ENCODE results near the gene MAN2A2. TPM values are rescaled to one million over a fixed set of nuclear protein-coding genes. Genes with fewer than 3 reads are reported as not detected.
"Not testable (repeated sequence)": the region's sequence is repeated elsewhere in the genome, so short reads cannot be mapped to it uniquely, and the experiment has no call there.

MAN2A2 gene
- total and polyA plus RNA-seq, 9 of the 15 experiments (the other 6 are each of a cell fraction or from before 2014, with no cell fraction given): 7.3 to 151 (median 43.4) TPM

DNA sequence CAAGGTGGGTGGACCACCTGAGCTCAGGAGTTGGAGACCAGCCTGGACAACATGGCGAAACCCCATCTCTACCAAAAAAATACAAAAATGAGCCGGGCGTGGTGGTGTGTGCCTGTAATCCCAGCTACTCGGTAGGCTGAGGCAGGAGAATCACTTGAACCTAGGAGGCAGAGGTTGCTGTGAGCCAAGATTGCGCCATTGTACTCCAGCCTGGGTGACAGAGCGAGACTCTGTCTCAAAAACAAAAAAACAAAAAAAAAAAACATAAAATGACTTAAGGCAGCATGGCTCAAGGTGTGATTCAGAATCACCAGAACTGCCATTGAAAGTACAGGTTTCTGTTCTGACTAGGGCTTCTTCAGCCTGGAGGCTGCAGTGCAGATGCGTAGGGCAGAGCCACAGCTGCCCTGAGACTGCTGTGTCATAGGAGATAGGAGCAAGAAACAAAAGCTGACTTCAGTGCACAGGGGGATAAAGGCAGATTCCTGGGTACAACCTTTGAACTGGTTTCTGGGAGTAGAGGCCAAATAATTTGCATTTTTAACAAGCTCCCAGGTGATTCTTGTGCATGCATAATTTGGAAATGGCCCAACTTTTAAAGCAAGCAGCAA lies 19.7 kb downstream of the MAN2A2 start:
- 43% methylated on average over 7 of the region's 7 CpGs for WGBS (ENCODE audit: insufficient coverage, low coverage, missing lambda C conversion rate)
- Histone ChIP-seq H3K4me1 (replicated peaks in 1 of 2; ENCODE audit: control insufficient read depth in 2 of 2, insufficient read depth in 2 of 2, low read length in 2 of 2) (peaks cover 11 to 18% of the 10 kb centered on the region in 2 experiments; a peak in 4 of 5 replicates), H3K27ac (ENCODE audit: extremely low read depth, low read depth, low read length) (peak overlapping the region; percentile 17; the same call in 1 of the 3 replicates), H3K36me3 (ENCODE audit: control insufficient read depth, insufficient read depth, low read length) (peaks cover 54% of the 10 kb centered on the region)
- peak; percentile 91 for ATAC-seq
- H2AFZ ChIP-seq (ENCODE audit: low read depth, low read length); BruUV-seq (replicated peaks); H3K9me1 ChIP-seq (ENCODE audit: control insufficient read depth, insufficient read depth, low read length); H3K4me3 ChIP-seq; CTCF ChIA-PET (ENCODE audit: low intra/inter-chr PET ratio); H3K4me2 ChIP-seq (ENCODE audit: insufficient read depth, low read length); H3K79me2 ChIP-seq (ENCODE audit: control insufficient read depth, insufficient read depth, low read length); H4K20me1 ChIP-seq (replicated peaks; ENCODE audit: control insufficient read depth, insufficient read depth, low read length); in situ Hi-C loops (cut with MboI); H3K27me3 ChIP-seq (ENCODE audit: control insufficient read depth in 2 of 2, insufficient read depth in 2 of 2, low read length in 2 of 2); H3K9ac ChIP-seq (ENCODE audit: insufficient read depth in 1 of 2, low read depth in 2 of 2, low read length in 2 of 2); intact Hi-C loops (cut with micrococcal nuclease); H3K9me3 ChIP-seq (replicated peaks; ENCODE audit: control insufficient read depth, insufficient read depth, low read depth, low read length); TF ChIP-seq NR2C2 (CRISPR knock-in tag; IDR thresholded peaks at IDR 0.05): not testable (repeated sequence)
- peak; percentile 92 for FAIRE-seq
- peak in 3 of 4 experiments; percentile 39 to 80 (median 79) for DNase-seq (ENCODE audit: extremely low read depth in 1 of 4, low spot score in 3 of 4)
- POLR2A ChIA-PET: interaction anchor here (1.5 to 3.7 kb wide), 6 partner anchors 8 to 20 kb away, joined by 7 to 26 read pairs (median 12); partner anchors contain the start of genes HDDC3, MAN2A2 and UNC45A
- TF ChIP-seq HLTF (IDR thresholded peaks at IDR 0.05) (0 out of 2 replicates have a peak, but pooled peaks have one; percentile 15), TRIM24 (IDR thresholded peaks at IDR 0.05) (0 out of 4 replicates have a peak, but pooled peaks of 1 of the 2 experiments have one; percentile 9), SMARCE1 (IDR thresholded peaks at IDR 0.05) (peak; percentile 45; the same call in 1 of the 2 replicates), HNRNPLL (IDR thresholded peaks at IDR 0.05; ENCODE audit: low read depth, low read length, poor library complexity, severe bottlenecking) (peak; percentile 48), CTBP1 (IDR thresholded peaks at IDR 0.05; ENCODE audit: borderline replicate concordance) (peak; percentile 23; the same call in 1 of the 2 replicates), TAL1 (IDR thresholded peaks at IDR 0.05) (peak; percentile 54; the same call in 1 of the 2 replicates), NR2C2 (tag; IDR thresholded peaks at IDR 0.05) (peak; percentile 79), POLR2A (conservative IDR thresholded peaks at IDR 0.05) (peak; percentile 57), SMARCA5 (IDR thresholded peaks at IDR 0.05) (0 out of 2 replicates have a peak, but pooled peaks have one; percentile 18), NR2C1 (IDR thresholded peaks at IDR 0.05) (peak; percentile 77), NR2C1 (tag; IDR thresholded peaks at IDR 0.05) (peak; percentile 60; the same call in 1 of the 2 replicates), ELF4 (CRISPR knock-in tag; IDR thresholded peaks at IDR 0.05) (0 out of 2 replicates have a peak, but pooled peaks have one; percentile 19), TCF3 (CRISPR knock-in tag; IDR thresholded peaks at IDR 0.05) (peak; percentile 51; the same call in 1 of the 2 replicates), MAFF (IDR thresholded peaks at IDR 0.05; ENCODE audit: low read length) (peak; percentile 64), CEBPG (CRISPR knock-in tag; IDR thresholded peaks at IDR 0.05) (0 out of 2 replicates have a peak, but pooled peaks have one; percentile 31), CEBPG (tag; conservative IDR thresholded peaks at IDR 0.05 in 1 of 2, IDR thresholded peaks at IDR 0.05 in 1 of 2) (peak in 1 of 2 experiments; percentile 52; a peak in 2 of 4 replicates), NFE2 (IDR thresholded peaks at IDR 0.05; ENCODE audit: low read depth) (peak; percentile 87), CEBPB (tag; IDR thresholded peaks at IDR 0.05) (peak; percentile 84)
- TF ChIP-seq, protein P1, sequence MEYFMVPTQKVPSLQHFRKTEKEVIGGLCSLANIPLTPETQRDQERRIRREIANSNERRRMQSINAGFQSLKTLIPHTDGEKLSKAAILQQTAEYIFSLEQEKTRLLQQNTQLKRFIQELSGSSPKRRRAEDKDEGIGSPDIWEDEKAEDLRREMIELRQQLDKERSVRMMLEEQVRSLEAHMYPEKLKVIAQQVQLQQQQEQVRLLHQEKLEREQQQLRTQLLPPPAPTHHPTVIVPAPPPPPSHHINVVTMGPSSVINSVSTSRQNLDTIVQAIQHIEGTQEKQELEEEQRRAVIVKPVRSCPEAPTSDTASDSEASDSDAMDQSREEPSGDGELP (CRISPR knock-in tag; IDR thresholded peaks at IDR 0.05; ENCODE audit: borderline replicate concordance): peak; percentile 65; the same call in 1 of the 2 replicates
- TF ChIP-seq, protein P2, sequence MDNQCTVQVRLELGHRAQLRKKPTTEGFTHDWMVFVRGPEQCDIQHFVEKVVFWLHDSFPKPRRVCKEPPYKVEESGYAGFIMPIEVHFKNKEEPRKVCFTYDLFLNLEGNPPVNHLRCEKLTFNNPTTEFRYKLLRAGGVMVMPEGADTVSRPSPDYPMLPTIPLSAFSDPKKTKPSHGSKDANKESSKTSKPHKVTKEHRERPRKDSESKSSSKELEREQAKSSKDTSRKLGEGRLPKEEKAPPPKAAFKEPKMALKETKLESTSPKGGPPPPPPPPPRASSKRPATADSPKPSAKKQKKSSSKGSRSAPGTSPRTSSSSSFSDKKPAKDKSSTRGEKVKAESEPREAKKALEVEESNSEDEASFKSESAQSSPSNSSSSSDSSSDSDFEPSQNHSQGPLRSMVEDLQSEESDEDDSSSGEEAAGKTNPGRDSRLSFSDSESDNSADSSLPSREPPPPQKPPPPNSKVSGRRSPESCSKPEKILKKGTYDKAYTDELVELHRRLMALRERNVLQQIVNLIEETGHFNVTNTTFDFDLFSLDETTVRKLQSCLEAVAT (IDR thresholded peaks at IDR 0.05): peak in 1 of 2 experiments; percentile 20; a peak in 2 of 4 replicates
- TF ChIP-seq, protein P3, sequence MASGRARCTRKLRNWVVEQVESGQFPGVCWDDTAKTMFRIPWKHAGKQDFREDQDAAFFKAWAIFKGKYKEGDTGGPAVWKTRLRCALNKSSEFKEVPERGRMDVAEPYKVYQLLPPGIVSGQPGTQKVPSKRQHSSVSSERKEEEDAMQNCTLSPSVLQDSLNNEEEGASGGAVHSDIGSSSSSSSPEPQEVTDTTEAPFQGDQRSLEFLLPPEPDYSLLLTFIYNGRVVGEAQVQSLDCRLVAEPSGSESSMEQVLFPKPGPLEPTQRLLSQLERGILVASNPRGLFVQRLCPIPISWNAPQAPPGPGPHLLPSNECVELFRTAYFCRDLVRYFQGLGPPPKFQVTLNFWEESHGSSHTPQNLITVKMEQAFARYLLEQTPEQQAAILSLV (tag; IDR thresholded peaks at IDR 0.05): 0 out of 2 replicates have a peak, but pooled peaks have one; percentile 40
